CD4-positive, alpha-beta memory T cell (primary cell): ENCODE measurements around the gene MS4A4E. TPM values are rescaled to one million over a fixed set of nuclear protein-coding genes. Genes with fewer than 3 reads are reported as not detected.
"Not testable (repeated sequence)": the region's sequence is repeated elsewhere in the genome, so short reads cannot be mapped to it uniquely, and the experiment has no call there.

Source experiments
- CTCF ChIA-PET: fragments of 350-600 bp; sonication (Branson Sonifier 250); formaldehyde crosslinking; loops from one replicate; lab custom pipeline; 2021; ENCODE audit warnings: inconsistent platforms; ENCODE audit not compliant: partially characterized antibody; lab: Charles Lee
- POLR2A ChIA-PET: fragments of 350-600 bp; sonication (Branson Sonifier 250); formaldehyde crosslinking; loops from one replicate; lab custom pipeline; 2021; ENCODE audit not compliant: partially characterized antibody; lab: Charles Lee
- DNase-seq, 5 donors: peaks; one replicate each; pipeline versions ENCODE4 v3.0.0 to v3.0.0-alpha.2; 2020 to 2022; ENCODE audit warnings: mixed read lengths in 1 of 5
- H3K27ac ChIP-seq: one replicate; pipeline ENCODE4 v1.7.0; 2013; ENCODE audit warnings: low read depth, low read length
- H3K27me3 ChIP-seq: 2 replicates; pipeline ENCODE4 v1.7.0; 2013; ENCODE audit warnings: mild to moderate bottlenecking, low read length, moderate library complexity; ENCODE audit not compliant: insufficient read depth
- H3K36me3 ChIP-seq: 2 replicates; pipeline ENCODE4 v1.7.0; 2013; ENCODE audit warnings: mild to moderate bottlenecking, low read length, moderate library complexity; ENCODE audit not compliant: insufficient read depth
- H3K4me1 ChIP-seq: 2 replicates; pipeline ENCODE4 v1.7.0; 2013; ENCODE audit warnings: mild to moderate bottlenecking, low read length, moderate library complexity; ENCODE audit not compliant: insufficient read depth
- H3K4me3 ChIP-seq, 2 donors: one replicate each; pipeline ENCODE4 v1.7.0; 2013; ENCODE audit warnings: low read length in 2 of 2, mild to moderate bottlenecking in 1 of 2
- H3K9me3 ChIP-seq, 2 donors: one replicate each; pipeline ENCODE4 v1.7.0; 2013; ENCODE audit warnings: low read length in 2 of 2, control low read depth in 1 of 2; ENCODE audit not compliant: control insufficient read depth in 1 of 2
- H3K27ac Mint-ChIP-seq, 7 donors: one replicate each; pipeline ENCODE4 v1.8.0; 2020 to 2021; ENCODE audit warnings: mixed read lengths in 7 of 7, mild to moderate bottlenecking in 6 of 7, inconsistent platforms in 3 of 7, moderate library complexity in 3 of 7
- H3K27me3 Mint-ChIP-seq, 2 donors: one replicate each; pipeline ENCODE4 v1.8.0; 2020 to 2021; ENCODE audit warnings: mixed read lengths in 2 of 2
- H3K36me3 Mint-ChIP-seq, 2 donors: one replicate each; pipeline ENCODE4 v1.8.0; 2020 to 2021; ENCODE audit warnings: mixed read lengths in 2 of 2, inconsistent platforms in 1 of 2, mild to moderate bottlenecking in 1 of 2
- H3K4me1 Mint-ChIP-seq, 4 donors: one replicate each; pipeline ENCODE4 v1.8.0; 2020 to 2021; ENCODE audit warnings: mixed read lengths in 4 of 4, mild to moderate bottlenecking in 1 of 4
- H3K4me3 Mint-ChIP-seq, 8 donors: one replicate each; pipeline ENCODE4 v1.8.0; 2020 to 2021; ENCODE audit warnings: mixed read lengths in 8 of 8, mild to moderate bottlenecking in 7 of 8, moderate library complexity in 6 of 8, inconsistent platforms in 3 of 8
- H3K9me3 Mint-ChIP-seq, 8 donors: one replicate each; pipeline ENCODE4 v1.8.0; 2020 to 2021; ENCODE audit warnings: mixed read lengths in 8 of 8, mild to moderate bottlenecking in 5 of 8, inconsistent platforms in 3 of 8, moderate library complexity in 1 of 8
- intact Hi-C: fragments of 100-400 bp; cut with micrococcal nuclease; formaldehyde crosslinking; loops from one replicate; pipeline ENCODE4 v1.15.1; 2023
- polyA plus RNA-seq, 2 donors: library from polyadenylated mRNA; unstranded; fragments of 300-500 nt; fragmentation: Illumina TruSeq; gene quantifications; one replicate each; pipeline ENCODE4 v1.2.3, GENCODE V29; 2021
- total RNA-seq, 2 experiments: library from RNA; stranded (reverse); gene quantifications; one replicate each; pipeline ENCODE4 v1.2.3, GENCODE V29; 2021

MS4A4E gene
- total and polyA plus RNA-seq, 4 experiments from 2014 or later, result not detected

DNA sequence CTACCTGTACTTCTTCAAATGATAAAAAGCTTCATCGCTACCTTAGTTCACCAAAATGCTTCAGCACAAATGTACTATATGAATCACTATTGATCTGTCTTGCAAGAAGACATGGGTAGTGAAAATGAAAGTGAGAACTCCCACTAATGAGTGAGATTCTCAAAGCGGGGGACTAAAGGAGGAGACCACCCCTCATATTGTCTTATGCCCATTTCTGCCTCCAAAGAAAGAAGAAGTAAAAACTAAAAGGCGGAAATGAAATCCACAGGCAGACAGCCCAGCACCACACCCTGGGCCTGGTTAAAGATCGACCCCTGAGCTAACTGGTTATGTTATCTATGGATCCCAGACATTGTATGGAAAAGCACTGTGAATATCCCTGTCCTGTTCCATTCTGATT lies 50.4 kb downstream of the MS4A4E start:
- intact Hi-C loops, result not testable (repeated sequence)

DNA sequence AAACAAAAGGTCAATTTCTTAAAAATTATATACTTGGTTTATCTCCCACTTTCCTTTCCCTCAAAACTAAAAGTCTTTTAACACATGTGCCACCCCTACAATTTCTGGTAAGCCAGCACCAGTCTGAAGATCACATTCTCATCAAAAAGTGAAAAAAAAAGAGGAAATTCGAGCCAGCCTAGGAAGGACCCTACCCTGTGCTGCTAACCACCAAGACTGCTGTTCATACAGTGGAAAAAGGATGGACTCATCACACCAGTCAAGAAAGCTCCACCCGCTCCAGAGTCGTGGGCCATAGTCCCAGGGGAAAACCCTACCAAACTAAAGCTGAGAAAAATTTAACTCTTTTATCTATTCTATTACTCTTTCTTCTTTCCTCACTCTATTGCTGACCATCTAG lies 54.5 kb downstream of the MS4A4E start:
- H3K27me3 ChIP-seq, CTCF ChIA-PET, H3K27ac ChIP-seq, H3K36me3 Mint-ChIP-seq, H3K4me1 ChIP-seq, H3K27me3 Mint-ChIP-seq, intact Hi-C loops, H3K9me3 ChIP-seq, H3K4me3 ChIP-seq, DNase-seq, H3K36me3 ChIP-seq, H3K4me3 Mint-ChIP-seq, H3K4me1 Mint-ChIP-seq: not testable (repeated sequence)
- Mint-ChIP-seq H3K9me3 (peaks cover 0 to 12% (median 2%) of the 10 kb centered on the region in 8 donors), H3K27ac (peak overlapping the region in 1 of 7 donors; percentile 44)
- POLR2A ChIA-PET, result interaction anchor here (0.7 kb wide), 1 partner anchor 10 kb away, joined by 4 read pairs; no protein-coding TSS in a partner anchor

More for the DNA sequence above, 50.4 kb downstream of the MS4A4E start:
- H3K4me1 ChIP-seq, H3K27me3 Mint-ChIP-seq, DNase-seq, H3K27ac ChIP-seq, H3K27ac Mint-ChIP-seq, H3K9me3 Mint-ChIP-seq, H3K27me3 ChIP-seq, H3K9me3 ChIP-seq, H3K4me1 Mint-ChIP-seq, H3K36me3 ChIP-seq, H3K4me3 Mint-ChIP-seq, H3K36me3 Mint-ChIP-seq, POLR2A ChIA-PET, H3K4me3 ChIP-seq: not testable (repeated sequence)
- CTCF ChIA-PET, result interaction anchor here (1.0 to 2.0 kb wide), 5 partner anchors 10 to 438 kb away, joined by 3 to 6 read pairs (median 3); partner anchors contain the start of gene MS4A6A

DNA sequence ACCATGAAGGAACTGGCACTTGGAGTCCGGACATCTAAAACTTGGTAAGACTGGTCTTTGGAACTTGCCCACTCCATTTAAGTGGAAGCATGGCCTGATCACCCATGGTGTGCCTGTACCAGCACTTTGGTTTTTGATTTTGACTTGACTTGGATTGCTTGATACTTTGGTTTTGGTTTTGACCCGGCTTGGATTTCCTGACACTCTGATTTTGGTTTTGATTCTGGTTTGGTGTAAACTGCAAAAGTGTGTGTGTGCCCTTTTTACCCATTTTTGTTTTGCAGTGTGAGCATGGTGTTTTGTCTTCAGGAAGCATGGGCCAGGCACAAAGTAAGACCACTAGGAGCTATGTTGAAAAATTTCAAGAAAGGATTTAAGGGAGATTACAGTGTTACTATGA lies 56.8 kb downstream of the MS4A4E start:
- H3K4me3 Mint-ChIP-seq, H3K36me3 Mint-ChIP-seq, H3K27ac ChIP-seq, H3K27me3 ChIP-seq, H3K9me3 ChIP-seq, H3K4me3 ChIP-seq, H3K4me1 ChIP-seq, intact Hi-C loops, POLR2A ChIA-PET, H3K9me3 Mint-ChIP-seq, H3K27ac Mint-ChIP-seq, DNase-seq, CTCF ChIA-PET, H3K4me1 Mint-ChIP-seq, H3K36me3 ChIP-seq: not testable (repeated sequence)
- peaks cover 7 to 12% of the 10 kb centered on the region in 2 donors for H3K27me3 Mint-ChIP-seq

DNA sequence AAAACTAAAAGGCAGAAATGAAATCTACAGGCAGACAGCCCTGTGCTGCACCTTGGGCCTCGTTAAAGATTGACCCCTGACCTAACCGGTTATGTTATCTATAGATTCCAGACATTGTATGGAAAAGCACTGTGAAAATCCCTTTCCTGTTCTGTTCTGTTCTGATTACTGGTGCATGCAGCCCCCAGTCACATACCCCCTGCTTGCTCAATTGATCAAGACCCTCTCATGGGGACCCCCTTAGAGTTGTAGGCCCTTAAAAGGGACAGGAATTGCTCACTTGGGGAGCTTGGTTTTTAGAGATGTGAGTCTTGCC lies 57.5 kb downstream of the MS4A4E start:
- H3K27me3 Mint-ChIP-seq, result peaks cover 8 to 17% of the 10 kb centered on the region in 2 donors
- H3K4me1 ChIP-seq, result not testable (repeated sequence)

DNA sequence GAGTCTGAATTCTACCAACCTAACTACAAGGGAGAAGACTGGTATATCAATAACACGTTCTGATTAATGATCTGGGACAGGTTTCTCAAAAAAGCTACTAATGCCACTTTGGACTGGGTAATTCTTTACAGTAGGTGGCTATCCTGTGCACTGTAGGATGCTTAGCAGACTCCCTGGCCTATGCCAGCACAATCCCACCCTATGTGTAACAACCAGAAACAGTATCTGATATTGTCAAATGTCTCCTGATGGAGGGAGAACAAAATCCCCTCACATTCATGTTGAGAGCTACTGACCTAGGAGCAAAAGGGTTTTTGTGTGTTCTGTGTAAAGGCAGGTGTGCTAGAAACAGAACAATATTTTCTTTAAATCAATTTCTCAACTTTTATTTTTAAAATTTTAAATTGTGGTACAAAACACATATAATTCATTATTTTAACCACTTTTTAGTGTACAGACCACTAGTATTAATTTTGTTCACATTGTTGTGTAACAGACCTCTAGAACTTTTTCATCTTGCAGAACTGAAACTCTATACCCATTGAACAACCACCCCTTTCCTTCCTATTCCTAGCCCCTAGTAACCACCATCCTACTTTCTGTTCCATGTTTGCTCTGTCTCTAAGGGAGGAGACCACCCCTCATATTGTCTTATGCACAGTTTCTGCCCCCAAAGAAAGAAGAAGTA lies 58.0 kb downstream of the MS4A4E start:
- H3K4me1 Mint-ChIP-seq, result peaks cover 0 to 5% (median 2%) of the 10 kb centered on the region in 4 donors
- intact Hi-C loops, result no loop called here
- ChIA-PET POLR2A (no interaction called here), CTCF (interaction anchor here (1.6 kb wide), 1 partner anchor 14 kb away, joined by 4 read pairs; no protein-coding TSS in a partner anchor)
- Histone ChIP-seq H3K4me1 (no peaks in the 10 kb centered on the region), H3K27me3 (no peaks in the 10 kb centered on the region), H3K36me3 (no peaks in the 10 kb centered on the region), H3K27ac (no peak overlapping the region), H3K4me3 (no peak overlapping the region), H3K9me3 (no peaks in the 10 kb centered on the region)
- H3K27me3 Mint-ChIP-seq, result peaks cover 8 to 19% of the 10 kb centered on the region in 2 donors
- no peak overlapping the region for H3K4me3 Mint-ChIP-seq
- H3K27ac Mint-ChIP-seq, result no peak overlapping the region
- DNase-seq, result no peak
- H3K36me3 Mint-ChIP-seq, result no peaks in the 10 kb centered on the region
- peaks cover 0 to 9% (median 0%) of the 10 kb centered on the region in 8 donors for H3K9me3 Mint-ChIP-seq

More for the DNA sequence above, 57.5 kb downstream of the MS4A4E start:
- H3K27me3 ChIP-seq, H3K4me3 ChIP-seq, H3K9me3 ChIP-seq, H3K4me3 Mint-ChIP-seq, H3K36me3 Mint-ChIP-seq, intact Hi-C loops, CTCF ChIA-PET, H3K27ac Mint-ChIP-seq, H3K36me3 ChIP-seq, H3K9me3 Mint-ChIP-seq, H3K27ac ChIP-seq, POLR2A ChIA-PET, DNase-seq, H3K4me1 Mint-ChIP-seq: not testable (repeated sequence)

DNA sequence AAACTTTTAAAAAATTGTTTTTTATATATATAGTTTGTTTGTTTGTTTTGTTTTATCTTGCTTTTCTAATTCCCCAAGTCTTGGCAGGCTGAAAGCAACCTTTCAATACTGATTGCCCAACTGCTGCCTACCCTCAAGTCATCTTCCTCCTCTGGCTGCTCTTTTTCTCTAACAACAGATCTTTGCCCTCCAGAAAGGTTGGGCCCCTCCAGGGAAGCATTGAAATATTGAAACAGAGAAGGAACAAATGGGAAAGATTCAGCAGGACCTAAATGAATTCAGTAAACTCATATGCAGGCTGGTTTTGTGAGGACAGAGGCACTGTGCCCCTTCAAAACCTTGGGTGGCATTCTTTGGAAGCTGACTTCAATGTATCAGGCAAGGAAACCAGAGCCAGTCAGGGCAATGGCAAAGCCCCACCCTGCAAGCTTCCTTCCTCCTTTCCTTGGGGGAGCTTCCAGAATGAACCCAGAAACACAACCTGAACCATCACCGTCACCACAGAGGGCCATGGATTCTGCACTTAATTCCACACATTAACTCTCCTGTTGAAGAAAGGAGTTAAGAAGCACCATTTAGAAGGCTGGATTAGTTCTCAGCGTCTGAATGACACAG lies 59.2 kb downstream of the MS4A4E start:
- no peak overlapping the region for H3K27ac ChIP-seq
- no peaks in the 10 kb centered on the region for H3K4me1 ChIP-seq
- ChIA-PET POLR2A (no interaction called here), CTCF (interaction anchor here (1.6 to 2.1 kb wide), 2 partner anchors 9 to 12 kb away, joined by 4 to 6 read pairs; no protein-coding TSS in a partner anchor)
- no peaks in the 10 kb centered on the region for H3K27me3 ChIP-seq
- H3K27me3 Mint-ChIP-seq, result peaks cover 11 to 19% of the 10 kb centered on the region in 2 donors
- no peak overlapping the region for H3K4me3 Mint-ChIP-seq
- intact Hi-C loops, result no loop called here
- H3K4me3 ChIP-seq, result no peak overlapping the region
- no peaks in the 10 kb centered on the region for H3K36me3 ChIP-seq
- peaks cover 0 to 9% (median 0%) of the 10 kb centered on the region in 8 donors for H3K9me3 Mint-ChIP-seq
- H3K27ac Mint-ChIP-seq, result no peak overlapping the region
- H3K36me3 Mint-ChIP-seq, result no peaks in the 10 kb centered on the region
- H3K9me3 ChIP-seq, result no peaks in the 10 kb centered on the region
- DNase-seq, result no peak
- peaks cover 0 to 5% (median 2%) of the 10 kb centered on the region in 4 donors for H3K4me1 Mint-ChIP-seq

DNA sequence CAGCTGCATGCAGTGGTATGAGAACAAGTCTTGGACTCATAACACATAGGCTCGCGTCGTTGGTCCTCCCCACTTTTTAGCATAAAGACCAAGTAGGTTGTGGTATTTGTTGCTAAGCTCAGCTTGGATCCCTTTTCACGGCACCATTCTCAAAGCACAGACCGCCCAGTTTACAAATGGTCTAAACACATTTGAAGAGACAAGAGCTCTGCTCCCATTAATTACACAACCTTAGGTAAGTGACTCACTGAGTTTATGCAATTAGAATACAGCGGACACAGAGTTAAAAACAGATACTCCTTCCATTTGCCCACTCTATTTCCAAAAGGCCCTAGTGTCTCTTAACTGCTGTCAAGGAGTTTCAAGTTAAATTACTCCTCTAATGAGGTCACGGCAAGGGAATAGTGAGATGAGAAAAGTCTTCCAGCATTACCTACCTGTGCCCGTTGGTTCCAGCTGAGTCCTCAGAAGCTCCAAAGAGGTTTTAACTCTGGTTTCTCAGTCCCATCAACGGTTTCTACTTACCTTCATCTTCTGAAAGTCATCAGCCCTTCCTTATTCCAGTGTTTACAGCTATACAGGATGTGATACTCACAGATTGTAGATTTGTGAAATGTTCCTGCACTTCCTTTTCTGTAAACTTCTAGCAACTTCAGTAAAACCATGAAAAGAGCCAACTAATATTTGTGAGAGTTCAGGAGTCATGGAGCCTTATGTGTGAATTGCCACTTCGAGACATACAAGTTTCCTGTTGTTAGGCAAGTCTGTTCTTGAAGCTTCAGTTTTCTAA lies 60.2 kb downstream of the MS4A4E start, which contains the start of gene MS4A6A:
Gene MS4A6A, minus strand, starts transcription at position 543 of the 790 bp plus-strand sequence. CDS start 1,356 bp downstream, outside the sequence.
- Mint-ChIP-seq H3K27ac (peak within 1 kb of the TSS in 1 of 7 donors; percentile 38), H3K4me3 (peak within 1 kb of the TSS in 4 of 8 donors; percentile 2 to 66 (median 32)), H3K27me3 (peaks cover 13 to 19% of the 10 kb centered on the region in 2 donors), H3K4me1 (peaks cover 0 to 5% (median 2%) of the 10 kb centered on the region in 4 donors), H3K9me3 (peaks cover 0 to 9% (median 0%) of the 10 kb centered on the region in 8 donors), H3K36me3 (no peaks in the 10 kb centered on the region)
- ChIA-PET CTCF (interaction anchor here (2.1 kb wide), 1 partner anchor 10 kb away, joined by 6 read pairs; no protein-coding TSS in a partner anchor), POLR2A (no interaction called here)
- H3K27me3 ChIP-seq, result no peaks in the 10 kb centered on the region
- no peaks in the 10 kb centered on the region for H3K9me3 ChIP-seq
- intact Hi-C loops, result no loop called here
- H3K4me1 ChIP-seq, result no peaks in the 10 kb centered on the region
- no peak for DNase-seq
- H3K4me3 ChIP-seq, result no peak within 1 kb of the TSS
- H3K36me3 ChIP-seq, result no peaks in the 10 kb centered on the region
- no peak within 1 kb of the TSS for H3K27ac ChIP-seq
